ENCODE data around the gene ZDHHC11B.
"Not testable (repeated sequence)": the region's sequence is repeated elsewhere in the genome, so short reads cannot be mapped to it uniquely, and the experiment has no call there.

ZDHHC11B gene

DNA sequence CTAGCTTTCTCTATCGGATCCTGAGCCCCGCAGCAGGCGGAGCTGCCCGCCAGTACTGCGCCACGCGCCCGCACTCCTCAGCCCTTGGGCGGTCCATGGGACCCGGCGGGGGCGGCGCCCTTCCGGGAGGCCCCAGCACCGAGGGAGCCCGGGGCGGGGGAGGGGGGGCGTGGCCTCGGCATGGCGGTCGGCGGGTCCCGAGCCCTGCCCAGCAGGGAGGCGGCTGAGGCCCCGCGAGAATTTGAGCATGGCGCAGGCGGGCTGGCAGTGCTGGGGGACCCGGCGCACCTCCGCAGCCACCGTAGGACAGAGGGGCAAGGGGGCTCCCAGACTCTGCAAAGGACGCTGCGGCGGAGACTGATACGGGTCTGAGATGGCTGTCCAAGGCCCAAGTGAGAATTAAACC is 6.8 kb downstream of the ZDHHC11B start:
- peaks cover 0 to 37% of the 10 kb centered on the region in 2 donors for H3K27me3 Mint-ChIP-seq
- no peak for ATAC-seq (replicated peaks)
- peaks cover 0 to 1% of the 10 kb centered on the region in 2 donors for H3K36me3 Mint-ChIP-seq
- no peak for DNase-seq
- H3K4me1 Mint-ChIP-seq = no peaks in the 10 kb centered on the region
- peaks cover 0 to 3% of the 10 kb centered on the region in 2 donors for H3K9me3 Mint-ChIP-seq
- H3K4me3 Mint-ChIP-seq = no peak overlapping the region
- no peak overlapping the region for H3K27ac Mint-ChIP-seq

GRCh38 chr5:776862-777711 is 7.4 kb downstream of the ZDHHC11B start:
- peaks cover 0 to 3% of the 10 kb centered on the region in 2 donors for H3K9me3 Mint-ChIP-seq
- DNase-seq = no peak
- no peak overlapping the region for H3K4me3 Mint-ChIP-seq
- peaks cover 0 to 37% of the 10 kb centered on the region in 2 donors for H3K27me3 Mint-ChIP-seq
- no peaks in the 10 kb centered on the region for H3K4me1 Mint-ChIP-seq
- no peak overlapping the region for H3K27ac Mint-ChIP-seq
- no peak for ATAC-seq (replicated peaks)
- H3K36me3 Mint-ChIP-seq = peaks cover 0 to 1% of the 10 kb centered on the region in 2 donors

DNA sequence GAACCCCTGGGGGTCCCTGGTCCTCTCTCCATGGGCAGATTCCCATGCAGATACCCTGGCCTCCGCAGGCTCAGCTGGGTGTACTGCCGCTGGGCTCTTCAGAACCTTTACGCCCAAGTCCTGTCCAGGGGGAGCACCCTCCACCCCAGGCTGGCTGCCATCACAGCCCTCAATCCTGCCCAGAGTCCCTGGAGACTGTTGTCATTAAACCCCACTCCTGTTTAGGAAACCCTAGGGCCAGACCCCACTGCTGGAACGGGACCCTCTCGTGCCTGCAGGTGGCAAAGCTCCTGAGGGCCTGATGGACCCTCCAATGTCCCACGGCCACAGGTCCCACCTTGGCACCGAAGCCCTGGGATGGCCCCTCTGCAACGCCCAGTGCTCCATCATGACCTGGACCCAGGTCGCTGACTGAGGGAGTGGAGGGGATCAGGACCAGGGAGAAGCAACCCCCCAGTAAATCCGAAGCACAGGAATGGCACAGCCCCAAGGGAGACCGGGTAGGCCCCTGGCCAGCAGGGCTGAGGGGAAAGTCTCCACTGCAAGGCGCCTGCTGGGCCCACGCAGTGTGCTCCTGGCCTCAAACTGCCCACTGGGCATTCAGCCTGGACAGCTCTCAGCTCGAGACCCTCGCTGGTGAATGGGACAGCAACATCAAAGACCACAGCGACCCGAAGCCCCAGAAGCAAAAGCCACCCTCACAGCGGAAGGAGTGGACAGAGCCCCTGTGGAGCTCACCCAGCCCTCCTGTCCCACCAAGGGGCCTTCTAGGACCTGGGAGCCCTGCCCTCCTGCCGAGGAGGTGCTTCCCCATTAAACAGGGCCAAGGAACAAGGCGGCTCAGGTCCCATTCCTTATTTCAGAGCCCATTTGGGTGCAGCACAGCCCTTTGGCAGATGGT is 8.3 kb downstream of the ZDHHC11B start:
- Mint-ChIP-seq H3K36me3 (peaks cover 0 to 1% of the 10 kb centered on the region in 2 donors), H3K4me3 (no peak overlapping the region), H3K4me1 (no peaks in the 10 kb centered on the region), H3K27ac (no peak overlapping the region), H3K9me3 (peaks cover 0 to 3% of the 10 kb centered on the region in 2 donors), H3K27me3 (peaks cover 0 to 37% of the 10 kb centered on the region in 2 donors)
- DNase-seq = no peak
- ATAC-seq (replicated peaks) = no peak

DNA sequence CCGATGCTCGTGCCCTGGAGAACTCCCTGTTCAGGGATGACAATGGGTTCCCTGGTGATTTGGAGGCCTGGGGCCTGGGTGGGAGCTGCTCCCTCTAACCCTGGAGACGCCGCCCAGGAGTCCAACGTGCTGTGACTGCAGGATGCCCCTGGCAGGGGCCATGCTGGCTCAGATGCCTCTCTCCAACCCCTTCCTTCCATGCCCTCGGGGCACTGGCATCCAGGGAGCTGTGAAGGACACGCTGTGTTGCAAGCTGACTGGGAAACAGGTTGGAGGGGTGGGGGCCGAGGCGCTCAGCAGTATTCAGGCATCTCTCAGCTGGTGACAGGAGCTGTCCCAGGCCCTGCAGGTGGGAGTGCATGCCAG is 9.0 kb downstream of the ZDHHC11B start:
- not testable (repeated sequence) for ATAC-seq (replicated peaks); H3K36me3 Mint-ChIP-seq; H3K4me3 Mint-ChIP-seq; H3K4me1 Mint-ChIP-seq; H3K9me3 Mint-ChIP-seq; H3K27ac Mint-ChIP-seq; DNase-seq
- peaks cover 0 to 34% of the 10 kb centered on the region in 2 donors for H3K27me3 Mint-ChIP-seq

GRCh38 chr5:774854-775505 is 9.5 kb downstream of the ZDHHC11B start:
- not testable (repeated sequence) for DNase-seq

GRCh38 chr5:774304-774703 is 10.2 kb downstream of the ZDHHC11B start:
- not testable (repeated sequence) for H3K4me3 Mint-ChIP-seq; H3K9me3 Mint-ChIP-seq; H3K36me3 Mint-ChIP-seq; ATAC-seq (replicated peaks); H3K4me1 Mint-ChIP-seq; H3K27ac Mint-ChIP-seq; DNase-seq
- H3K27me3 Mint-ChIP-seq = peaks cover 0 to 32% of the 10 kb centered on the region in 2 donors

More at GRCh38 chr5:774854-775505, 9.5 kb downstream of the ZDHHC11B start:
- H3K9me3 Mint-ChIP-seq; H3K36me3 Mint-ChIP-seq; H3K4me3 Mint-ChIP-seq; H3K4me1 Mint-ChIP-seq; ATAC-seq (replicated peaks); H3K27ac Mint-ChIP-seq: not testable (repeated sequence)
- H3K27me3 Mint-ChIP-seq = peaks cover 0 to 32% of the 10 kb centered on the region in 2 donors

- Mint-ChIP-seq H3K27ac (no peak overlapping the region), H3K36me3 (peaks cover 0 to 1% of the 10 kb centered on the region in 2 donors), H3K4me1 (no peaks in the 10 kb centered on the region), H3K4me3 (no peak overlapping the region), H3K9me3 (peaks cover 0 to 3% of the 10 kb centered on the region in 2 donors), H3K27me3 (peaks cover 0 to 26% of the 10 kb centered on the region in 2 donors)
- DNase-seq (no peak), ATAC-seq (replicated peaks) (no peak)
These were observed 10.8 kb downstream of the ZDHHC11B start for GRCh38 chr5:773517-774264.

GRCh38 chr5:772931-773330 is 11.6 kb downstream of the ZDHHC11B start:
- H3K4me1 Mint-ChIP-seq; H3K36me3 Mint-ChIP-seq; DNase-seq; ATAC-seq (replicated peaks); H3K27ac Mint-ChIP-seq; H3K4me3 Mint-ChIP-seq; H3K9me3 Mint-ChIP-seq: not testable (repeated sequence)
- H3K27me3 Mint-ChIP-seq = peaks cover 0 to 18% of the 10 kb centered on the region in 2 donors

- not testable (repeated sequence) for H3K27ac Mint-ChIP-seq; H3K4me3 Mint-ChIP-seq; H3K36me3 Mint-ChIP-seq; H3K4me1 Mint-ChIP-seq; ATAC-seq (replicated peaks); DNase-seq; H3K9me3 Mint-ChIP-seq
- H3K27me3 Mint-ChIP-seq = peaks cover 0 to 15% of the 10 kb centered on the region in 2 donors
These were observed 12.0 kb downstream of the ZDHHC11B start for GRCh38 chr5:772547-772890.

DNA sequence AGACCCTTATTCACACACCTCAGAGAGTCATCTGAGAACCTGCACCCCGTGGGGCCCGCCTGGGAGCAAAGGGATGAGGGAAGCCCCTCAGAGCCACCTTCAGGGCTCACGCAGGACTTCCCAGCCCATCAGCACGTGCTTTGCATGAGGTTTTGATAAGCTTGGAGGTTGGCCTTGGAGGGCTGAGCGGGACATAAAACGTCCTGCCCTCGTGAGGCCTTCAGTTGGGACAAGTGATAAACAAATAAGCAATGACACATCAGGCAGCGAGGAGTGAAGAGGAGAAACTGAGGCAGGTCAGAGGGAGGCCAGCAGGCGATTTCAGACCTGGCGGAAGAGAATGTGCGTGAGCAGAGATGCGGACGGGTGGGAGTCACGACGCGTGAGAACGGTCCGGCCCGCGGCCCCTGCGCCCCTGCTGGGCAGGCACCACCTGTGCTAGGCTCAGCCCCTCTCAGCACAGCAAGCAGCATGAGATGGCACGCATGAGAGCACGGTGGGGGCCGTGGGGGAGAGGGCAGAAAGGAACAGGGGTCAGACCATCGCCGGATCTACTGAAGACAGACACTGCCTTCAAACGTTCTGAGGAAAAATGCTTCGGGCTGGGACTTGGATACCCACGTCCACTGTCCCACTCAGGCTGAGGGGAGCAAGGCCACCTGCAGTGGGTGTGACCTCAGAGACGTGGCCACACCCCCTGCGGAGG is 12.5 kb downstream of the ZDHHC11B start:
- not testable (repeated sequence) for ATAC-seq (replicated peaks); H3K9me3 Mint-ChIP-seq; H3K36me3 Mint-ChIP-seq; H3K4me3 Mint-ChIP-seq; H3K4me1 Mint-ChIP-seq; H3K27me3 Mint-ChIP-seq; H3K27ac Mint-ChIP-seq; DNase-seq

- H3K9me3 Mint-ChIP-seq; H3K27ac Mint-ChIP-seq; H3K36me3 Mint-ChIP-seq; H3K4me1 Mint-ChIP-seq; H3K4me3 Mint-ChIP-seq; ATAC-seq (replicated peaks); DNase-seq: not testable (repeated sequence)
- peaks cover 4 to 12% of the 10 kb centered on the region in 2 donors for H3K27me3 Mint-ChIP-seq
These were observed 13.3 kb downstream of the ZDHHC11B start for GRCh38 chr5:771087-771781.

DNA sequence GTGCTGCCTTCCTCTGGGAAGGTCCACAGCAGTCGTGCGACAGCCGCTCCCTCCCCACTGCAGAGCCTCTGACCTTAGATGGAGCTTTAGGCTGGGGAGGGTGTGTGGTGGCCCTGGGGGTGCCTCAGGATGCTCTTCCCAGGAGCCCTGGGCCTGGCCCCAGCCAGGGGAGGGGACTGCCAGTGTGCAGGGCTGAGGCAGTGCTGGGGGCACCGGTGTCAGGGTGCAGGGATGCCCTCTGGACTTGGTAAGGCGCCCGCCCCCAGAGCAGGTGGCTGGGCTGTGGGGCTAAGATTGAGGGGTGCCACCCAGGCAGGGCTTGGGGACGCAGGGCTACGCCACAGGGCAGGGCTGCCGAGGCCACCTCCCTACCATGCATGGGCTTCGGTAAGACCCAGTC is 13.9 kb downstream of the ZDHHC11B start:
- not testable (repeated sequence) for H3K36me3 Mint-ChIP-seq; H3K4me1 Mint-ChIP-seq; H3K9me3 Mint-ChIP-seq; H3K27ac Mint-ChIP-seq; H3K4me3 Mint-ChIP-seq; ATAC-seq (replicated peaks); DNase-seq
- peaks cover 4 to 18% of the 10 kb centered on the region in 2 donors for H3K27me3 Mint-ChIP-seq

Data from stimulated activated naive B cell treated with anti-CD40 and anti-IgM and Interleukin-4, amounts not matched to agents 10 μg/mL and 1 μg/mL and 100 μg/mL, for 72 hours (primary cell).